ENCODE data around the gene AGPS. TPM values are rescaled to one million over a fixed set of nuclear protein-coding genes. Genes with fewer than 3 reads are reported as not detected.

The AGPS gene
- total and polyA plus RNA-seq, 2 of the 13 experiments (the other 11 are each of a cell fraction or from before 2014, with no cell fraction given) = 39.4 to 99.0 TPM

DNA sequence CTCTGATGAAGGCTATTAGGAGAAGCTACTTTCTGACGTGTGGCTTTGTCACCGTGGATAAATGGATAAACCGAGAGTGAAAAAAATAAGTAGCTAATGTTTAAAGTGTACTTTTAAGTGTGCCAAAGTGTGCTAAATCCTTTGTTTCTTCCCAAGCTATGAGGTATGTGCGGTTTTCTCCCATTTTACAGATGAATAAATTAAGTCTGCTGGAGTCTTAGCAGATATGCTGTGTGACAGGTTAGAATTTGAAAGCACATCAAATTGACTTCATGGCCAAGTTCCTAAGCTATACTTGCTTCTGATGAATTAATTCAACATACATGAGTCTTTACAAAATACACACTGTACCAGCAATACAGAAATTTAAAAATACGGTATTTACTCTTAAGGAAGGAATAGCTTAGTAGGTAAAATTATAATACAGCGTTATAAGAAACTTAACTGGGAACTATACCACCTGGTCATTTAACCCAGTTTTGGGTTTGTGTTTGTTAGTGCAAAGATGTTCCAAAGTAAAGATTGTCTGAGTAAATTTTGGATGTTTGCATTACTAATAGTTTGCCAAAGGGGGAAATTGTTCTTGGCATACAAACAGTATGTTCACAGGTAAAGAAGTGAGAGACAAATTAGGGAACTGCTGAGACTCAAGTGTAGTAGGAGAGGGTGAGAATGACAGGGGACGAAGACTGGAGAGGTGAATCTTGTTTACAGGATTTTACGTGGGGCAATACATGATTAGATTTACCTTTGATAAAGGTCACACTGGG, 1.4 kb downstream of the AGPS start (continued):
- TF ChIP-seq, protein P1, sequence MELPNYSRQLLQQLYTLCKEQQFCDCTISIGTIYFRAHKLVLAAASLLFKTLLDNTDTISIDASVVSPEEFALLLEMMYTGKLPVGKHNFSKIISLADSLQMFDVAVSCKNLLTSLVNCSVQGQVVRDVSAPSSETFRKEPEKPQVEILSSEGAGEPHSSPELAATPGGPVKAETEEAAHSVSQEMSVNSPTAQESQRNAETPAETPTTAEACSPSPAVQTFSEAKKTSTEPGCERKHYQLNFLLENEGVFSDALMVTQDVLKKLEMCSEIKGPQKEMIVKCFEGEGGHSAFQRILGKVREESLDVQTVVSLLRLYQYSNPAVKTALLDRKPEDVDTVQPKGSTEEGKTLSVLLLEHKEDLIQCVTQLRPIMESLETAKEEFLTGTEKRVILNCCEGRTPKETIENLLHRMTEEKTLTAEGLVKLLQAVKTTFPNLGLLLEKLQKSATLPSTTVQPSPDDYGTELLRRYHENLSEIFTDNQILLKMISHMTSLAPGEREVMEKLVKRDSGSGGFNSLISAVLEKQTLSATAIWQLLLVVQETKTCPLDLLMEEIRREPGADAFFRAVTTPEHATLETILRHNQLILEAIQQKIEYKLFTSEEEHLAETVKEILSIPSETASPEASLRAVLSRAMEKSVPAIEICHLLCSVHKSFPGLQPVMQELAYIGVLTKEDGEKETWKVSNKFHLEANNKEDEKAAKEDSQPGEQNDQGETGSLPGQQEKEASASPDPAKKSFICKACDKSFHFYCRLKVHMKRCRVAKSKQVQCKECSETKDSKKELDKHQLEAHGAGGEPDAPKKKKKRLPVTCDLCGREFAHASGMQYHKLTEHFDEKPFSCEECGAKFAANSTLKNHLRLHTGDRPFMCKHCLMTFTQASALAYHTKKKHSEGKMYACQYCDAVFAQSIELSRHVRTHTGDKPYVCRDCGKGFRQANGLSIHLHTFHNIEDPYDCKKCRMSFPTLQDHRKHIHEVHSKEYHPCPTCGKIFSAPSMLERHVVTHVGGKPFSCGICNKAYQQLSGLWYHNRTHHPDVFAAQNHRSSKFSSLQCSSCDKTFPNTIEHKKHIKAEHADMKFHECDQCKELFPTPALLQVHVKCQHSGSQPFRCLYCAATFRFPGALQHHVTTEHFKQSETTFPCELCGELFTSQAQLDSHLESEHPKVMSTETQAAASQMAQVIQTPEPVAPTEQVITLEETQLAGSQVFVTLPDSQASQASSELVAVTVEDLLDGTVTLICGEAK (IDR thresholded peaks at IDR 0.05) = no peak
- TF ChIP-seq, protein P1 (CRISPR knock-in tag; IDR thresholded peaks at IDR 0.05) = no peak
- no peak for TF ChIP-seq ZSCAN29 (CRISPR knock-in tag; conservative IDR thresholded peaks at IDR 0.05)
- no peak for TF ChIP-seq RFX1 (IDR thresholded peaks at IDR 0.05)
- 0 out of 2 replicates have a peak, but pooled peaks have one; percentile 7 for TF ChIP-seq RFXANK (CRISPR knock-in tag; IDR thresholded peaks at IDR 0.05)
- TF ChIP-seq, protein P2, sequence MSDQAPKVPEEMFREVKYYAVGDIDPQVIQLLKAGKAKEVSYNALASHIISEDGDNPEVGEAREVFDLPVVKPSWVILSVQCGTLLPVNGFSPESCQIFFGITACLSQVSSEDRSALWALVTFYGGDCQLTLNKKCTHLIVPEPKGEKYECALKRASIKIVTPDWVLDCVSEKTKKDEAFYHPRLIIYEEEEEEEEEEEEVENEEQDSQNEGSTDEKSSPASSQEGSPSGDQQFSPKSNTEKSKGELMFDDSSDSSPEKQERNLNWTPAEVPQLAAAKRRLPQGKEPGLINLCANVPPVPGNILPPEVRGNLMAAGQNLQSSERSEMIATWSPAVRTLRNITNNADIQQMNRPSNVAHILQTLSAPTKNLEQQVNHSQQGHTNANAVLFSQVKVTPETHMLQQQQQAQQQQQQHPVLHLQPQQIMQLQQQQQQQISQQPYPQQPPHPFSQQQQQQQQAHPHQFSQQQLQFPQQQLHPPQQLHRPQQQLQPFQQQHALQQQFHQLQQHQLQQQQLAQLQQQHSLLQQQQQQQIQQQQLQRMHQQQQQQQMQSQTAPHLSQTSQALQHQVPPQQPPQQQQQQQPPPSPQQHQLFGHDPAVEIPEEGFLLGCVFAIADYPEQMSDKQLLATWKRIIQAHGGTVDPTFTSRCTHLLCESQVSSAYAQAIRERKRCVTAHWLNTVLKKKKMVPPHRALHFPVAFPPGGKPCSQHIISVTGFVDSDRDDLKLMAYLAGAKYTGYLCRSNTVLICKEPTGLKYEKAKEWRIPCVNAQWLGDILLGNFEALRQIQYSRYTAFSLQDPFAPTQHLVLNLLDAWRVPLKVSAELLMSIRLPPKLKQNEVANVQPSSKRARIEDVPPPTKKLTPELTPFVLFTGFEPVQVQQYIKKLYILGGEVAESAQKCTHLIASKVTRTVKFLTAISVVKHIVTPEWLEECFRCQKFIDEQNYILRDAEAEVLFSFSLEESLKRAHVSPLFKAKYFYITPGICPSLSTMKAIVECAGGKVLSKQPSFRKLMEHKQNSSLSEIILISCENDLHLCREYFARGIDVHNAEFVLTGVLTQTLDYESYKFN (CRISPR knock-in tag; conservative IDR thresholded peaks at IDR 0.05) = peak; percentile 80
- no peak for TF ChIP-seq YEATS4 (CRISPR knock-in tag; IDR thresholded peaks at IDR 0.05; ENCODE audit: borderline replicate concordance)
- TF ChIP-seq RARA (CRISPR knock-in tag; IDR thresholded peaks at IDR 0.05) = peak; percentile 43; the same call in 1 of the 2 replicates
- TF ChIP-seq, protein P3, sequence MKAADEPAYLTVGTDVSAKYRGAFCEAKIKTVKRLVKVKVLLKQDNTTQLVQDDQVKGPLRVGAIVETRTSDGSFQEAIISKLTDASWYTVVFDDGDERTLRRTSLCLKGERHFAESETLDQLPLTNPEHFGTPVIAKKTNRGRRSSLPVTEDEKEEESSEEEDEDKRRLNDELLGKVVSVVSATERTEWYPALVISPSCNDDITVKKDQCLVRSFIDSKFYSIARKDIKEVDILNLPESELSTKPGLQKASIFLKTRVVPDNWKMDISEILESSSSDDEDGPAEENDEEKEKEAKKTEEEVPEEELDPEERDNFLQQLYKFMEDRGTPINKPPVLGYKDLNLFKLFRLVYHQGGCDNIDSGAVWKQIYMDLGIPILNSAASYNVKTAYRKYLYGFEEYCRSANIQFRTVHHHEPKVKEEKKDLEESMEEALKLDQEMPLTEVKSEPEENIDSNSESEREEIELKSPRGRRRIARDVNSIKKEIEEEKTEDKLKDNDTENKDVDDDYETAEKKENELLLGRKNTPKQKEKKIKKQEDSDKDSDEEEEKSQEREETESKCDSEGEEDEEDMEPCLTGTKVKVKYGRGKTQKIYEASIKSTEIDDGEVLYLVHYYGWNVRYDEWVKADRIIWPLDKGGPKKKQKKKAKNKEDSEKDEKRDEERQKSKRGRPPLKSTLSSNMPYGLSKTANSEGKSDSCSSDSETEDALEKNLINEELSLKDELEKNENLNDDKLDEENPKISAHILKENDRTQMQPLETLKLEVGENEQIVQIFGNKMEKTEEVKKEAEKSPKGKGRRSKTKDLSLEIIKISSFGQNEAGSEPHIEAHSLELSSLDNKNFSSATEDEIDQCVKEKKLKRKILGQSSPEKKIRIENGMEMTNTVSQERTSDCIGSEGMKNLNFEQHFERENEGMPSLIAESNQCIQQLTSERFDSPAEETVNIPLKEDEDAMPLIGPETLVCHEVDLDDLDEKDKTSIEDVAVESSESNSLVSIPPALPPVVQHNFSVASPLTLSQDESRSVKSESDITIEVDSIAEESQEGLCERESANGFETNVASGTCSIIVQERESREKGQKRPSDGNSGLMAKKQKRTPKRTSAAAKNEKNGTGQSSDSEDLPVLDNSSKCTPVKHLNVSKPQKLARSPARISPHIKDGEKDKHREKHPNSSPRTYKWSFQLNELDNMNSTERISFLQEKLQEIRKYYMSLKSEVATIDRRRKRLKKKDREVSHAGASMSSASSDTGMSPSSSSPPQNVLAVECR (CRISPR knock-in tag; IDR thresholded peaks at IDR 0.05; ENCODE audit: borderline replicate concordance) = peak; percentile 12; the same call in 1 of the 2 replicates
- TF ChIP-seq, protein P4, sequence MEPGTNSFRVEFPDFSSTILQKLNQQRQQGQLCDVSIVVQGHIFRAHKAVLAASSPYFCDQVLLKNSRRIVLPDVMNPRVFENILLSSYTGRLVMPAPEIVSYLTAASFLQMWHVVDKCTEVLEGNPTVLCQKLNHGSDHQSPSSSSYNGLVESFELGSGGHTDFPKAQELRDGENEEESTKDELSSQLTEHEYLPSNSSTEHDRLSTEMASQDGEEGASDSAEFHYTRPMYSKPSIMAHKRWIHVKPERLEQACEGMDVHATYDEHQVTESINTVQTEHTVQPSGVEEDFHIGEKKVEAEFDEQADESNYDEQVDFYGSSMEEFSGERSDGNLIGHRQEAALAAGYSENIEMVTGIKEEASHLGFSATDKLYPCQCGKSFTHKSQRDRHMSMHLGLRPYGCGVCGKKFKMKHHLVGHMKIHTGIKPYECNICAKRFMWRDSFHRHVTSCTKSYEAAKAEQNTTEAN (CRISPR knock-in tag; conservative IDR thresholded peaks at IDR 0.05) = peak; percentile 81; the same call in 1 of the 2 replicates
